ENCODE data around the gene OR2A5. TPM values are rescaled to one million over a fixed set of nuclear protein-coding genes. Genes with fewer than 3 reads are reported as not detected.

OR2A5 gene
- total and polyA plus RNA-seq, 12 donors = not detected

- Histone ChIP-seq H3K36me3 (no peaks in the 10 kb centered on the region), H3K4me3 (no peak overlapping the region), H3K27me3 (peaks cover 0 to 4% (median 0%) of the 10 kb centered on the region in 7 donors), H3K4me1 (peaks cover 0 to 21% (median 4%) of the 10 kb centered on the region in 9 donors), H3K27ac (no peak overlapping the region), H3K9me3 (no peaks in the 10 kb centered on the region)
- ATAC-seq (no peak), DNase-seq (no peak)
- TF ChIP-seq, protein P1, sequence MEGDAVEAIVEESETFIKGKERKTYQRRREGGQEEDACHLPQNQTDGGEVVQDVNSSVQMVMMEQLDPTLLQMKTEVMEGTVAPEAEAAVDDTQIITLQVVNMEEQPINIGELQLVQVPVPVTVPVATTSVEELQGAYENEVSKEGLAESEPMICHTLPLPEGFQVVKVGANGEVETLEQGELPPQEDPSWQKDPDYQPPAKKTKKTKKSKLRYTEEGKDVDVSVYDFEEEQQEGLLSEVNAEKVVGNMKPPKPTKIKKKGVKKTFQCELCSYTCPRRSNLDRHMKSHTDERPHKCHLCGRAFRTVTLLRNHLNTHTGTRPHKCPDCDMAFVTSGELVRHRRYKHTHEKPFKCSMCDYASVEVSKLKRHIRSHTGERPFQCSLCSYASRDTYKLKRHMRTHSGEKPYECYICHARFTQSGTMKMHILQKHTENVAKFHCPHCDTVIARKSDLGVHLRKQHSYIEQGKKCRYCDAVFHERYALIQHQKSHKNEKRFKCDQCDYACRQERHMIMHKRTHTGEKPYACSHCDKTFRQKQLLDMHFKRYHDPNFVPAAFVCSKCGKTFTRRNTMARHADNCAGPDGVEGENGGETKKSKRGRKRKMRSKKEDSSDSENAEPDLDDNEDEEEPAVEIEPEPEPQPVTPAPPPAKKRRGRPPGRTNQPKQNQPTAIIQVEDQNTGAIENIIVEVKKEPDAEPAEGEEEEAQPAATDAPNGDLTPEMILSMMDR (IDR thresholded peaks at IDR 0.05) = no peak
- intact Hi-C loops (cut with DNase I) = loop anchor here in 4 of 10 donors (5.0 to 10.0 kb wide), 2 partner anchors 117 to 140 kb away; partner anchors contain the start of gene TCAF1 (in 3 of the 4)
Observed at GRCh38 chr7:144022169-144022568, 26.6 kb upstream of the OR2A5 start.

DNA sequence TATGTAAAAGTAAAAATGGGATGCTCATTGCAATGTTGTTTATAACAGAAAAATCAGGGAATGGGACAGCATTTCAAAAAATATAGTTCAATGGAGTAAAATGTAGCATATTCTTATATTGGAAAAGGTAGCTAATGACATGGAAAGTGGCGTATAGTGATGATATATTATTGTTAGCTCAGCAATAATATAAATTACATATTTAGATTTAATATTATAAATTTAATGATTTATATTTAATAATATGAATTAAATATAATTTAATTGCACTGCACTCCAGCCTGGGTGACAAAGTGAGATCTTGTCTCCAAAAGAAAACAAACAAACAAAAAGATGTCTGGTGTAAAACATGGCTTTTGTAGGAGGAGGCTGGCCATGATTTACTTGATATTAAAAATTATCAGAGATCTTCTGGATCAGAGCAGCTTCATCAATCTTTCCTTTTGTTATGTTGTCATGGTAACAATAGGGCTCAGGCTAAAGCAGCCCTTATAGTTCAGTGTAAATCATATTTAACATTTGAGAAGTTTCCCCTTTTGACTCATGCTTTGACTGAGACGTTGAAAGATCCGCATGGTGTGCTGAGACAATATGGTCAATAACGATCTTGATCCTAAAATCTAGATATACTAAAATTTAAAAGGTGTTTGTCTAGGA lies 25.4 kb upstream of the OR2A5 start:
- Histone ChIP-seq H3K27me3 (peaks cover 0 to 4% (median 0%) of the 10 kb centered on the region in 7 donors), H3K4me1 (peaks cover 0 to 21% (median 4%) of the 10 kb centered on the region in 9 donors), H3K9me3 (no peaks in the 10 kb centered on the region), H3K36me3 (no peaks in the 10 kb centered on the region), H3K27ac (no peak overlapping the region), H3K4me3 (no peak overlapping the region)
- TF ChIP-seq, protein P1 (IDR thresholded peaks at IDR 0.05) = no peak
- 86 to 88% methylated on average over 4 of the region's 4 CpGs for WGBS, 2 donors
- ATAC-seq (no peak), DNase-seq (no peak)
- intact Hi-C loops (cut with DNase I) = loop anchor here in 4 of 10 donors (5.0 to 10.0 kb wide), 2 partner anchors 118 to 141 kb away; partner anchors contain the start of gene TCAF1 (in 3 of the 4)

GRCh38 chr7:144024213-144024612 lies 24.5 kb upstream of the OR2A5 start:
- no peaks in the 10 kb centered on the region for H3K9me3 ChIP-seq
- peaks cover 0 to 4% (median 0%) of the 10 kb centered on the region in 7 donors for H3K27me3 ChIP-seq
- H3K36me3 ChIP-seq = no peaks in the 10 kb centered on the region
- DNase-seq (no peak), ATAC-seq (no peak)
- peaks cover 0 to 14% (median 4%) of the 10 kb centered on the region in 9 donors for H3K4me1 ChIP-seq
- WGBS, 2 donors = 75 to 88% methylated on average over 3 of the region's 3 CpGs
- TF ChIP-seq, protein P1 (IDR thresholded peaks at IDR 0.05) = no peak
- intact Hi-C loops (cut with DNase I) = loop anchor here in 4 of 10 donors (5.0 to 10.0 kb wide), 2 partner anchors 119 to 142 kb away; partner anchors contain the start of gene TCAF1 (in 3 of the 4)
- no peak overlapping the region for H3K27ac ChIP-seq
- H3K4me3 ChIP-seq = no peak overlapping the region

GRCh38 chr7:144026203-144026883 lies 22.4 kb upstream of the OR2A5 start:
- TF ChIP-seq, protein P1 (IDR thresholded peaks at IDR 0.05) = no peak
- DNase-seq (no peak), ATAC-seq (no peak)
- Histone ChIP-seq H3K36me3 (no peaks in the 10 kb centered on the region), H3K4me1 (no peaks in the 10 kb centered on the region), H3K27ac (no peak overlapping the region), H3K27me3 (peaks cover 0 to 4% (median 0%) of the 10 kb centered on the region in 7 donors), H3K9me3 (no peaks in the 10 kb centered on the region), H3K4me3 (no peak overlapping the region)
- intact Hi-C loops (cut with DNase I) = loop anchor here in 5 of 10 donors (5.0 to 10.0 kb wide), 3 partner anchors 122 to 294 kb away; partner anchors contain the start of gene TCAF1 (in 4 of the 5)
- 53 to 72% methylated on average over 4 of the region's 4 CpGs for WGBS, 2 donors

Data from heart right ventricle (tissue), 16 donors.